Measurements from ENCODE around the gene SLC38A11.
"Not testable (repeated sequence)": the region's sequence is repeated elsewhere in the genome, so short reads cannot be mapped to it uniquely, and the experiment has no call there.

The SLC38A11 gene

GRCh38 chr2:164992818-164993217 lies 37.5 kb upstream of the SLC38A11 start:
- peak; percentile 89 for DNase-seq
- TF ChIP-seq CTCF (IDR thresholded peaks at IDR 0.05; ENCODE audit: low read depth, low read length, missing control alignments) = peak; percentile 40
- H3K36me3 ChIP-seq (replicated peaks) = no peaks in the 10 kb centered on the region
- H3K27me3 ChIP-seq (replicated peaks) = no peaks in the 10 kb centered on the region
- in situ Hi-C loops (cut with HindIII; ENCODE audit: low pct_ligation_motif_present, low sequenced_read_pairs) = no loop called here
- H3K27ac ChIP-seq = no peak overlapping the region
- no peak overlapping the region for H3K4me3 ChIP-seq (ENCODE audit: low read depth, low read length)

GRCh38 chr2:164992093-164992454 lies 36.7 kb upstream of the SLC38A11 start:
- H3K27ac ChIP-seq; H3K27me3 ChIP-seq (replicated peaks); in situ Hi-C loops (cut with HindIII; ENCODE audit: low pct_ligation_motif_present, low sequenced_read_pairs); DNase-seq; H3K36me3 ChIP-seq (replicated peaks); H3K4me3 ChIP-seq (ENCODE audit: low read depth, low read length): not testable (repeated sequence)

- peak overlapping the region; percentile 11 for H3K27ac ChIP-seq
Measured at GRCh38 chr2:164991361-164992092, 36.2 kb upstream of the SLC38A11 start.

GRCh38 chr2:164990953-164991352 lies 35.6 kb upstream of the SLC38A11 start:
- H3K27me3 ChIP-seq (replicated peaks); H3K36me3 ChIP-seq (replicated peaks); H3K4me3 ChIP-seq (ENCODE audit: low read depth, low read length); in situ Hi-C loops (cut with HindIII; ENCODE audit: low pct_ligation_motif_present, low sequenced_read_pairs); H3K27ac ChIP-seq: not testable (repeated sequence)
- DNase-seq = peak; percentile 61

More at GRCh38 chr2:164991361-164992092, 36.2 kb upstream of the SLC38A11 start:
- H3K4me3 ChIP-seq (ENCODE audit: low read depth, low read length); in situ Hi-C loops (cut with HindIII; ENCODE audit: low pct_ligation_motif_present, low sequenced_read_pairs); H3K27me3 ChIP-seq (replicated peaks); DNase-seq; H3K36me3 ChIP-seq (replicated peaks): not testable (repeated sequence)

GRCh38 chr2:164988805-164989204 lies 33.5 kb upstream of the SLC38A11 start:
- H3K36me3 ChIP-seq (replicated peaks); H3K4me3 ChIP-seq (ENCODE audit: low read depth, low read length); H3K27me3 ChIP-seq (replicated peaks); in situ Hi-C loops (cut with HindIII; ENCODE audit: low pct_ligation_motif_present, low sequenced_read_pairs); DNase-seq; H3K27ac ChIP-seq: not testable (repeated sequence)

GRCh38 chr2:164986027-164986426 lies 30.7 kb upstream of the SLC38A11 start:
- H3K4me3 ChIP-seq (ENCODE audit: low read depth, low read length); in situ Hi-C loops (cut with HindIII; ENCODE audit: low pct_ligation_motif_present, low sequenced_read_pairs); H3K36me3 ChIP-seq (replicated peaks); DNase-seq; H3K27ac ChIP-seq; H3K27me3 ChIP-seq (replicated peaks): not testable (repeated sequence)

GRCh38 chr2:164984428-164984827 lies 29.1 kb upstream of the SLC38A11 start:
- Histone ChIP-seq H3K36me3 (replicated peaks) (no peaks in the 10 kb centered on the region), H3K27me3 (replicated peaks) (no peaks in the 10 kb centered on the region), H3K27ac (no peak overlapping the region), H3K4me3 (ENCODE audit: low read depth, low read length) (no peak overlapping the region)
- no peak for DNase-seq
- TF ChIP-seq CTCF (IDR thresholded peaks at IDR 0.05; ENCODE audit: low read depth, low read length, missing control alignments) = no peak
- in situ Hi-C loops (cut with HindIII; ENCODE audit: low pct_ligation_motif_present, low sequenced_read_pairs) = no loop called here

- in situ Hi-C loops (cut with HindIII; ENCODE audit: low pct_ligation_motif_present, low sequenced_read_pairs) = no loop called here
- DNase-seq = no peak
- H3K27me3 ChIP-seq (replicated peaks) = no peaks in the 10 kb centered on the region
- peak overlapping the region; percentile 70 for H3K27ac ChIP-seq
- H3K36me3 ChIP-seq (replicated peaks) = no peaks in the 10 kb centered on the region
- H3K4me3 ChIP-seq (ENCODE audit: low read depth, low read length) = no peak overlapping the region
- no peak for TF ChIP-seq CTCF (IDR thresholded peaks at IDR 0.05; ENCODE audit: low read depth, low read length, missing control alignments)
Measured at GRCh38 chr2:164981217-164981990, 26.1 kb upstream of the SLC38A11 start.

- peak overlapping the region; percentile 70 for H3K27ac ChIP-seq
Measured at GRCh38 chr2:164980688-164981087, 25.4 kb upstream of the SLC38A11 start.

More at GRCh38 chr2:164980688-164981087, 25.4 kb upstream of the SLC38A11 start:
- in situ Hi-C loops (cut with HindIII; ENCODE audit: low pct_ligation_motif_present, low sequenced_read_pairs); H3K27me3 ChIP-seq (replicated peaks); DNase-seq; H3K36me3 ChIP-seq (replicated peaks); H3K4me3 ChIP-seq (ENCODE audit: low read depth, low read length): not testable (repeated sequence)
